ENCODE data around the gene BAHCC1. TPM values are rescaled to one million over a fixed set of nuclear protein-coding genes. Genes with fewer than 3 reads are reported as not detected.

The BAHCC1 gene
- total RNA-seq, 1 donor from 2014 or later, result 3.4 TPM

GRCh38 chr17:81419319-81419885 is 24.1 kb downstream of the BAHCC1 start:
- peak; percentile 57 for DNase-seq (ENCODE audit: low spot score)
- no peak overlapping the region for H2AFZ ChIP-seq (replicated peaks)
- no peak for TF ChIP-seq EZH2phosphoT487 (IDR thresholded peaks at IDR 0.05)
- TF ChIP-seq, protein P1, sequence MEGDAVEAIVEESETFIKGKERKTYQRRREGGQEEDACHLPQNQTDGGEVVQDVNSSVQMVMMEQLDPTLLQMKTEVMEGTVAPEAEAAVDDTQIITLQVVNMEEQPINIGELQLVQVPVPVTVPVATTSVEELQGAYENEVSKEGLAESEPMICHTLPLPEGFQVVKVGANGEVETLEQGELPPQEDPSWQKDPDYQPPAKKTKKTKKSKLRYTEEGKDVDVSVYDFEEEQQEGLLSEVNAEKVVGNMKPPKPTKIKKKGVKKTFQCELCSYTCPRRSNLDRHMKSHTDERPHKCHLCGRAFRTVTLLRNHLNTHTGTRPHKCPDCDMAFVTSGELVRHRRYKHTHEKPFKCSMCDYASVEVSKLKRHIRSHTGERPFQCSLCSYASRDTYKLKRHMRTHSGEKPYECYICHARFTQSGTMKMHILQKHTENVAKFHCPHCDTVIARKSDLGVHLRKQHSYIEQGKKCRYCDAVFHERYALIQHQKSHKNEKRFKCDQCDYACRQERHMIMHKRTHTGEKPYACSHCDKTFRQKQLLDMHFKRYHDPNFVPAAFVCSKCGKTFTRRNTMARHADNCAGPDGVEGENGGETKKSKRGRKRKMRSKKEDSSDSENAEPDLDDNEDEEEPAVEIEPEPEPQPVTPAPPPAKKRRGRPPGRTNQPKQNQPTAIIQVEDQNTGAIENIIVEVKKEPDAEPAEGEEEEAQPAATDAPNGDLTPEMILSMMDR (IDR thresholded peaks at IDR 0.05), result no peak
- TF ChIP-seq EZH2 (IDR thresholded peaks at IDR 0.05), result no peak
- H3K27me3 ChIP-seq, result no peaks in the 10 kb centered on the region
- peaks cover 2% of the 10 kb centered on the region for H3K27me3 Mint-ChIP-seq (ENCODE audit: insufficient read depth, low read depth)
- H3F3A ChIP-seq (ENCODE audit: low read depth), result no peaks in the 10 kb centered on the region
- peak overlapping the region; percentile 41 for H3K4me2 ChIP-seq
- peaks cover 8% of the 10 kb centered on the region for H3K36me3 Mint-ChIP-seq
- H3K4me3 Mint-ChIP-seq, result no peak overlapping the region
- H3K27ac Mint-ChIP-seq, result no peak overlapping the region
- peaks cover 21% of the 10 kb centered on the region for H3K4me1 ChIP-seq
- peaks cover 5% of the 10 kb centered on the region for H3K79me2 ChIP-seq (ENCODE audit: low read depth)
- H3K27ac ChIP-seq, result no peak overlapping the region
- H3K9me3 ChIP-seq (ENCODE audit: low read depth), result no peaks in the 10 kb centered on the region
- H3K9ac ChIP-seq, result no peak overlapping the region
- no peaks in the 10 kb centered on the region for H3K9me3 Mint-ChIP-seq
- peaks cover 23% of the 10 kb centered on the region for H3K4me1 Mint-ChIP-seq
- no peak overlapping the region for H3K4me3 ChIP-seq
- peaks cover 45% of the 10 kb centered on the region for H4K20me1 ChIP-seq (ENCODE audit: low read depth)
- H3K36me3 ChIP-seq, result no peaks in the 10 kb centered on the region

GRCh38 chr17:81419886-81420768 is 24.9 kb downstream of the BAHCC1 start:
- Mint-ChIP-seq H3K27me3 (ENCODE audit: insufficient read depth, low read depth) (peaks cover 2% of the 10 kb centered on the region), H3K27ac (no peak overlapping the region), H3K4me1 (peaks cover 23% of the 10 kb centered on the region), H3K4me3 (no peak overlapping the region), H3K36me3 (peaks cover 8% of the 10 kb centered on the region), H3K9me3 (no peaks in the 10 kb centered on the region)
- Histone ChIP-seq H3K9me3 (ENCODE audit: low read depth) (no peaks in the 10 kb centered on the region), H3K27me3 (no peaks in the 10 kb centered on the region), H3K4me3 (no peak overlapping the region), H3K27ac (no peak overlapping the region), H3F3A (ENCODE audit: low read depth) (no peaks in the 10 kb centered on the region), H4K20me1 (ENCODE audit: low read depth) (peaks cover 38% of the 10 kb centered on the region), H3K79me2 (ENCODE audit: low read depth) (peaks cover 9% of the 10 kb centered on the region), H3K4me2 (no peak overlapping the region), H2AFZ (replicated peaks) (no peak overlapping the region), H3K36me3 (no peaks in the 10 kb centered on the region), H3K9ac (no peak overlapping the region), H3K4me1 (peaks cover 21% of the 10 kb centered on the region)
- TF ChIP-seq, protein P1 (IDR thresholded peaks at IDR 0.05), result no peak
- TF ChIP-seq EZH2phosphoT487 (IDR thresholded peaks at IDR 0.05), result no peak
- TF ChIP-seq EZH2 (IDR thresholded peaks at IDR 0.05), result no peak
- no peak for DNase-seq (ENCODE audit: low spot score)

- Histone ChIP-seq H3K4me3 (no peak overlapping the region), H3K27ac (no peak overlapping the region), H3F3A (ENCODE audit: low read depth) (peaks cover 4% of the 10 kb centered on the region), H3K36me3 (no peaks in the 10 kb centered on the region), H3K4me1 (peaks cover 21% of the 10 kb centered on the region), H2AFZ (replicated peaks) (no peak overlapping the region), H4K20me1 (ENCODE audit: low read depth) (peaks cover 37% of the 10 kb centered on the region), H3K9me3 (ENCODE audit: low read depth) (no peaks in the 10 kb centered on the region), H3K27me3 (no peaks in the 10 kb centered on the region), H3K79me2 (ENCODE audit: low read depth) (peaks cover 9% of the 10 kb centered on the region), H3K4me2 (no peak overlapping the region), H3K9ac (no peak overlapping the region)
- Mint-ChIP-seq H3K27ac (no peak overlapping the region), H3K9me3 (no peaks in the 10 kb centered on the region), H3K36me3 (peaks cover 5% of the 10 kb centered on the region), H3K27me3 (ENCODE audit: insufficient read depth, low read depth) (peaks cover 2% of the 10 kb centered on the region), H3K4me3 (no peak overlapping the region), H3K4me1 (peaks cover 22% of the 10 kb centered on the region)
- DNase-seq (ENCODE audit: low spot score), result no peak
- TF ChIP-seq, protein P1 (IDR thresholded peaks at IDR 0.05), result no peak
- TF ChIP-seq EZH2 (IDR thresholded peaks at IDR 0.05), result no peak
- no peak for TF ChIP-seq EZH2phosphoT487 (IDR thresholded peaks at IDR 0.05)
These were observed 25.7 kb downstream of the BAHCC1 start for GRCh38 chr17:81420769-81421462.

Measured in neural progenitor cell (in vitro differentiated cells).